ENCODE results near the gene DCHS2. TPM values are rescaled to one million over a fixed set of nuclear protein-coding genes. Genes with fewer than 3 reads are reported as not detected.

Gene DCHS2
- total and polyA plus RNA-seq, 5 donors from 2014 or later: not detected

DNA sequence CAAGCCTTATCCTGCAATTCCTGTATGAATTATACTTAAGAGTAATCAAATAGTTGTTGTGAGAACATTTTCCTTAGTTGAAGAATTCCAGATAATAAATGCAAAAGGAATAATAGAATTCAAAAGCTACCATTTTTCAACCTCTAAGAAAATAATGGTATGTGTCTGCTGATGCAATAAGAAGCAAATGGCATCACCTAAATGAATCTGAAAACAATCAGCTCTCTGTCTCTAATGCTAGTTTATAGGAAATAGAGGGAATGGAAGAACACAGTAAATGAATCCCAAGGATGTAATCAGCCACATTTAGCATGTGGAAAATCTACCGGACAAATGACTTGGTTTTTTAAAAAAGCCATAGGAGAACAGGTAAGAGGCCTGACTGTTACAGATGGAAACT is 115.1 kb downstream of the DCHS2 start:
- H3K27me3 Mint-ChIP-seq: peaks cover 4% of the 10 kb centered on the region
- Histone ChIP-seq H3K27me3 (ENCODE audit: control insufficient read depth, insufficient read depth, low read length) (no peaks in the 10 kb centered on the region), H3K9me3 (ENCODE audit: control insufficient read depth in 2 of 2, low read length in 2 of 2) (no peaks in the 10 kb centered on the region), H3K4me3 (ENCODE audit: low read depth, low read length) (no peak overlapping the region), H3K27ac (ENCODE audit: insufficient read depth, low read length, poor library complexity, severe bottlenecking) (no peak overlapping the region), H3K4me1 (ENCODE audit: control insufficient read depth, insufficient read depth, low read length, poor library complexity, severe bottlenecking) (no peaks in the 10 kb centered on the region), H3K36me3 (ENCODE audit: control insufficient read depth, insufficient read depth, low read length) (no peaks in the 10 kb centered on the region)
- H3K9me3 Mint-ChIP-seq: peaks cover 0 to 5% (median 0%) of the 10 kb centered on the region in 7 donors
- no peak overlapping the region for H3K27ac Mint-ChIP-seq
- H3K4me1 Mint-ChIP-seq: no peaks in the 10 kb centered on the region
- H3K4me3 Mint-ChIP-seq: no peak overlapping the region
- no peaks in the 10 kb centered on the region for H3K36me3 Mint-ChIP-seq
- ATAC-seq (ENCODE audit: low read depth in 2 of 2): no peak
- DNase-seq: no peak

DNA sequence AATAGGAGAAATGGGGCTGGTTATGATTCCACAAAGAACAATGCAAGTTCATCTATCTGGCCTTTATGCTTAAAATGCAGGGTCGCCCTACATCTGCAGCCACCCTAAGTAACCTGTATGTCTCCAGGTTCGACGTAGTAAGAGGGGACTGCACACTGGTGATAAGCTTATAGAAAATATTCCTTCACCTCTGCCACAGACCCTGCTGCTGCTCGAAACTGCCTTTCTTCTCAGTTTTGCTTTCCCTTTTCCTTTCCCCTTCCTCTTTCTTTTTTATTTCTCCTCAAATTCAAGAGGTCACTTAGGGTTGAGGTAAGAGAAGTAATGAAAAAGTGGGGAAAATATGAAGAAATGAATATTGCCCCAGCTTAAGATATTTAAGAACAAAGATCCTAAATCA is 123.5 kb downstream of the DCHS2 start:
- H3K4me3 Mint-ChIP-seq: no peak overlapping the region
- Histone ChIP-seq H3K27ac (ENCODE audit: insufficient read depth, low read length, poor library complexity, severe bottlenecking) (no peak overlapping the region), H3K4me3 (ENCODE audit: low read depth, low read length) (no peak overlapping the region), H3K9me3 (ENCODE audit: control insufficient read depth in 2 of 2, low read length in 2 of 2) (no peaks in the 10 kb centered on the region), H3K27me3 (ENCODE audit: control insufficient read depth, insufficient read depth, low read length) (no peaks in the 10 kb centered on the region), H3K4me1 (ENCODE audit: control insufficient read depth, insufficient read depth, low read length, poor library complexity, severe bottlenecking) (no peaks in the 10 kb centered on the region), H3K36me3 (ENCODE audit: control insufficient read depth, insufficient read depth, low read length) (no peaks in the 10 kb centered on the region)
- H3K27me3 Mint-ChIP-seq: peaks cover 4% of the 10 kb centered on the region
- ATAC-seq (ENCODE audit: low read depth in 2 of 2) (no peak), DNase-seq (no peak)
- no peaks in the 10 kb centered on the region for H3K36me3 Mint-ChIP-seq
- peak overlapping the region in 1 of 3 donors; percentile 9 for H3K27ac Mint-ChIP-seq
- H3K4me1 Mint-ChIP-seq: peaks cover 0 to 2% (median 0%) of the 10 kb centered on the region in 4 donors
- peaks cover 0 to 2% (median 0%) of the 10 kb centered on the region in 7 donors for H3K9me3 Mint-ChIP-seq

DNA sequence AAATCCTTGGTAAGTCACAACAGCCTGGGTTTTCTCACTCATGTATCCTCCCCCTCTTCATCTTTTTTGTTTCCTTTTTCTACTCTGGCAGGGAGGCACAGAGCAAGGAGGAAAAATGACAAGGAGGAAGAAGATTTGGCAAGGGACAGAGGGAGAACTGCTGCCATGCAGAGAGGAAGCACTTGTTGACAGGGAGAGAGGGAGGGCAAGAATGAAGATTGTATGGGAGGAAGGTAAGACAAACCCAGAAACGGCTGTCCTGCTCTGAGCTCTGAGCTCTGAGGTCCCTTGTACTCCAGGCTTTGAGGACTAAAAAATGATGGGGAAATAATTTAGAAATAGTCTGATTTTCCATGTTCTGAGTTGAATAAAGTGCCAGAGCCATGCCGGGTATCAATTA is 123.9 kb downstream of the DCHS2 start:
- Histone ChIP-seq H3K27ac (ENCODE audit: insufficient read depth, low read length, poor library complexity, severe bottlenecking) (no peak overlapping the region), H3K36me3 (ENCODE audit: control insufficient read depth, insufficient read depth, low read length) (no peaks in the 10 kb centered on the region), H3K4me3 (ENCODE audit: low read depth, low read length) (no peak overlapping the region), H3K27me3 (ENCODE audit: control insufficient read depth, insufficient read depth, low read length) (no peaks in the 10 kb centered on the region), H3K4me1 (ENCODE audit: control insufficient read depth, insufficient read depth, low read length, poor library complexity, severe bottlenecking) (no peaks in the 10 kb centered on the region), H3K9me3 (ENCODE audit: control insufficient read depth in 2 of 2, low read length in 2 of 2) (no peaks in the 10 kb centered on the region)
- no peak for ATAC-seq (ENCODE audit: low read depth in 2 of 2)
- no peaks in the 10 kb centered on the region for H3K36me3 Mint-ChIP-seq
- H3K27me3 Mint-ChIP-seq: peaks cover 6% of the 10 kb centered on the region
- no peak overlapping the region for H3K4me3 Mint-ChIP-seq
- peaks cover 0 to 2% (median 0%) of the 10 kb centered on the region in 4 donors for H3K4me1 Mint-ChIP-seq
- no peak for DNase-seq
- peak overlapping the region in 1 of 3 donors; percentile 9 for H3K27ac Mint-ChIP-seq
- peaks cover 0 to 2% (median 0%) of the 10 kb centered on the region in 7 donors for H3K9me3 Mint-ChIP-seq

DNA sequence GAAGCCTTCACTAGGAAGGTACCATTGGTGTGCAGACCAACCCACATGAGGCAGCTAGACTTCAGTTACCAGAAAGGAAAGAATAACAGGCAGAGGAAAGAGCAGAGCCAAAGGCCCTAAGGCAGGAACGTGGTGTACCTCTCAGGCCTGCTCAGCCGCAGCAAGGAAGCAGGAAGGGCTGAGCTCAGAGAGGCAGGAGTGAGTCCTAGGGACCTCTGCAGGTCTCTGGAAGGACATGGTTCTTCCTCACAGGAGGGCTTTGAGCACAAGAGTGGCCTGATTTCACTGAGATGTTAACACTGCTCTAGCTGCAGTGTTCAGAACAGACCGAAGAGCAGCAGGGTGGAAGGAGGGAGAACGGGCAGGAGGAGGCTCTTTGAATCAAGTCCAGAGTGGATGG is 124.6 kb downstream of the DCHS2 start:
- H3K4me3 ChIP-seq (ENCODE audit: low read depth, low read length): no peak overlapping the region
- DNase-seq (no peak), ATAC-seq (ENCODE audit: low read depth in 2 of 2) (no peak)
- Mint-ChIP-seq H3K27me3 (peaks cover 13% of the 10 kb centered on the region), H3K9me3 (peaks cover 0 to 2% (median 0%) of the 10 kb centered on the region in 7 donors), H3K27ac (no peak overlapping the region), H3K4me1 (peaks cover 0 to 3% (median 0%) of the 10 kb centered on the region in 4 donors), H3K36me3 (no peaks in the 10 kb centered on the region), H3K4me3 (no peak overlapping the region)
- no peaks in the 10 kb centered on the region for H3K4me1 ChIP-seq (ENCODE audit: control insufficient read depth, insufficient read depth, low read length, poor library complexity, severe bottlenecking)
- no peak overlapping the region for H3K27ac ChIP-seq (ENCODE audit: insufficient read depth, low read length, poor library complexity, severe bottlenecking)
- no peaks in the 10 kb centered on the region for H3K27me3 ChIP-seq (ENCODE audit: control insufficient read depth, insufficient read depth, low read length)
- H3K36me3 ChIP-seq (ENCODE audit: control insufficient read depth, insufficient read depth, low read length): no peaks in the 10 kb centered on the region
- H3K9me3 ChIP-seq (ENCODE audit: control insufficient read depth in 2 of 2, low read length in 2 of 2): no peaks in the 10 kb centered on the region

DNA sequence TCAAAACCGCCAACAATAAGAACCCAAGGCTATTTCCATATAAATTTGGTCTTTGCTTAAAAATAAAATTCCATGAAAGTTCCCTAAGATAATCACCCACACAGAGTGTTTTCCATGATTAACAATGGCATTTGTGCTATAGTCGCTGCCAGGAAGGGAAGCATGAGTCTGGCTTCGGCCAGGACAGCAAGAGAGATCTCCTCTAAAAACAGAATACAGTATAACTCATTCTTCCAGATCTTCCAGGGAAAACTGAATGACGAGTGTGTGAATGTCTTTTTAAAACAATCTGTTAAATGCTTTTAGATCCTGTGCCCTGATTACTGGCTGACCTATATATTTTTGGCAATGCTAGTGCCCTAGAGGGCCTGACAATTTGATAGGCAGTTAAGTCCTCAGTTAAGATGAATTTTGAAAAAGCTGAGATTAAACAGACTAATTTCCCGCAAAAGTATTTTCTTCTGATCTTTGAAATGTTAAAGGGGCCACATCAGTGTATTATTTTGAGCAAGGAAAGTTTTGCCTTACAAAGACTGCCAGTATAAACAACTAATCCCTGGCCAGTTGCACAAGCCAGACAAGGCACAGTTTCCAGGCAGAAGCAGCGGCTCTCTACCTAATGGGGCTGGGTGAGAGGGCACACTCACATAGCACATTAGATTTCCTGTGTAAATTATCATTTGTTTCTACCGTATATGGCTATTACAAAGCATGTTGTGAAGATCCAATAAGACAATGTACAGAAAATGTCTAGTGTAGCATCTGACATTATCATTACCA is 127.3 kb downstream of the DCHS2 start:
- Mint-ChIP-seq H3K27ac (no peak overlapping the region), H3K4me3 (no peak overlapping the region), H3K9me3 (no peaks in the 10 kb centered on the region), H3K27me3 (peaks cover 14% of the 10 kb centered on the region), H3K4me1 (peaks cover 0 to 12% (median 0%) of the 10 kb centered on the region in 4 donors), H3K36me3 (no peaks in the 10 kb centered on the region)
- Histone ChIP-seq H3K36me3 (ENCODE audit: control insufficient read depth, insufficient read depth, low read length) (no peaks in the 10 kb centered on the region), H3K9me3 (ENCODE audit: control insufficient read depth in 2 of 2, low read length in 2 of 2) (no peaks in the 10 kb centered on the region), H3K27me3 (ENCODE audit: control insufficient read depth, insufficient read depth, low read length) (no peaks in the 10 kb centered on the region), H3K4me3 (ENCODE audit: low read depth, low read length) (no peak overlapping the region), H3K4me1 (ENCODE audit: control insufficient read depth, insufficient read depth, low read length, poor library complexity, severe bottlenecking) (no peaks in the 10 kb centered on the region), H3K27ac (ENCODE audit: insufficient read depth, low read length, poor library complexity, severe bottlenecking) (no peak overlapping the region)
- DNase-seq (no peak), ATAC-seq (ENCODE audit: low read depth in 2 of 2) (no peak)

DNA sequence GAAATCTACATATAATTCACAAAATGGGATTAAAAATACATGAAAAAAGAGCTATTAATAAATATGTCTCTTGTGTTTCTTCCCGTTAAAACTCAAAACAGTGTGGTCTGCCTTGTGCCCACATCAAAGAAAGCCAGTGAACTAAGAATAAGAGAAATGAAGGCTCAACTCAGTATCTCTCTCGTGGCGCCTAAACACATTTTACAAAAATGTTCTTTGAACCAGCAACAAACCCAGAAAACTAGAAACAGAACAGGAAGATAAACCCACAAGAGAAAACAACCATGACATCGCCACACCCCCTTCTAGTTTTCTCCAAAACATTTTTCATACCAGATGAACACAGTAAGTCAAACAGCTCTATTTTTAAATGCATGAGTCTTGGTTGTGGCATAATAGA is 130.1 kb downstream of the DCHS2 start:
- Mint-ChIP-seq H3K4me3 (no peak overlapping the region), H3K27me3 (peaks cover 14% of the 10 kb centered on the region), H3K27ac (peak overlapping the region in 1 of 3 donors; percentile 12), H3K9me3 (no peaks in the 10 kb centered on the region), H3K36me3 (no peaks in the 10 kb centered on the region), H3K4me1 (peaks cover 0 to 10% (median 0%) of the 10 kb centered on the region in 4 donors)
- H3K27ac ChIP-seq (ENCODE audit: insufficient read depth, low read length, poor library complexity, severe bottlenecking): no peak overlapping the region
- no peaks in the 10 kb centered on the region for H3K36me3 ChIP-seq (ENCODE audit: control insufficient read depth, insufficient read depth, low read length)
- peak in 1 of 3 donors; percentile 5 for DNase-seq
- no peaks in the 10 kb centered on the region for H3K9me3 ChIP-seq (ENCODE audit: control insufficient read depth in 2 of 2, low read length in 2 of 2)
- ATAC-seq (ENCODE audit: low read depth in 2 of 2): no peak
- H3K4me3 ChIP-seq (ENCODE audit: low read depth, low read length): no peak overlapping the region
- H3K4me1 ChIP-seq (ENCODE audit: control insufficient read depth, insufficient read depth, low read length, poor library complexity, severe bottlenecking): no peaks in the 10 kb centered on the region
- H3K27me3 ChIP-seq (ENCODE audit: control insufficient read depth, insufficient read depth, low read length): no peaks in the 10 kb centered on the region

DNA sequence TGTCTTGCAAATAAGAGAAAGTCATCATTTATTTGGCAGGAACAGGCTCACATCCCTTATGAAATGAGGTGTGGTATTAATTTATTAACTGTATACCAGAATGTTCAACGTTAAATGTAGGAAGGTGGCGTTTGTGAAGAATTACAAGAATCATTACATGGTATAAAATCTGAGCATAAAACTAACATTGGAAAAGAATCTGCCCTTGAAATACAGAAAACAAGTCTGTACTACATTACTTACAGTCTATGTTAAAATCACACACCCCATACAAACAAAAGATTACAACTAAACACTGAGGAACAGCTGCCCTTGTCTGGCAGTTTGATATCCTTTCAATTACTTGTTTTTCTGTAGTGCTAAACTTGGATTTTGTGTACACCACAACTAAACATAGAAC is 131.1 kb downstream of the DCHS2 start:
- peaks cover 0 to 10% (median 0%) of the 10 kb centered on the region in 4 donors for H3K4me1 Mint-ChIP-seq
- H3K4me3 ChIP-seq (ENCODE audit: low read depth, low read length): no peak overlapping the region
- H3K9me3 Mint-ChIP-seq: no peaks in the 10 kb centered on the region
- no peaks in the 10 kb centered on the region for H3K4me1 ChIP-seq (ENCODE audit: control insufficient read depth, insufficient read depth, low read length, poor library complexity, severe bottlenecking)
- H3K36me3 ChIP-seq (ENCODE audit: control insufficient read depth, insufficient read depth, low read length): no peaks in the 10 kb centered on the region
- H3K9me3 ChIP-seq (ENCODE audit: control insufficient read depth in 2 of 2, low read length in 2 of 2): no peaks in the 10 kb centered on the region
- no peaks in the 10 kb centered on the region for H3K27me3 ChIP-seq (ENCODE audit: control insufficient read depth, insufficient read depth, low read length)
- H3K27ac Mint-ChIP-seq: no peak overlapping the region
- ATAC-seq (ENCODE audit: low read depth in 2 of 2) (no peak), DNase-seq (no peak)
- H3K36me3 Mint-ChIP-seq: no peaks in the 10 kb centered on the region
- H3K27ac ChIP-seq (ENCODE audit: insufficient read depth, low read length, poor library complexity, severe bottlenecking): no peak overlapping the region
- H3K27me3 Mint-ChIP-seq: peaks cover 10% of the 10 kb centered on the region
- H3K4me3 Mint-ChIP-seq: no peak overlapping the region

DNA sequence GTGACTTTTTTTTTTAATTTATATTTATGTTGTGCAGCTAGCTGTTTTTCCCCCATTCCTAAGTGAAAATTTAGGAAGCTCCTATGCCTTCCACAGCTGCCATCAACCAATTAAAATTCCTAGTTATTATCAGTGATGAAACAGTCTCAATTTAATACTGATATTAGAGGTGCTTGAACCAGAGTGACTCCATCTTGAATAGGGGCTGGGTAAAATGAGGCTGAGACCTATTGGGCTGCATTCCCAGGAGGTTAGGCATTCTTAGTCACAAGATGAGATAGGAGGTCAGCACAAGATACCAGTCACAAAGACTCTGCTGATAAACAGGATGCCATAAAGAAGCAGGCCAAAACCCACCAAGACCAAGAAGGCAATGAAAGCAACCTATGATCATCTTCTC is 136.7 kb downstream of the DCHS2 start:
- no peaks in the 10 kb centered on the region for H3K4me1 Mint-ChIP-seq
- no peaks in the 10 kb centered on the region for H3K36me3 Mint-ChIP-seq
- H3K27me3 Mint-ChIP-seq: no peaks in the 10 kb centered on the region
- H3K27ac Mint-ChIP-seq: no peak overlapping the region
- no peak for DNase-seq
- H3K9me3 Mint-ChIP-seq: peaks cover 0 to 2% (median 0%) of the 10 kb centered on the region in 7 donors
- Histone ChIP-seq H3K4me1 (ENCODE audit: control insufficient read depth, insufficient read depth, low read length, poor library complexity, severe bottlenecking) (no peaks in the 10 kb centered on the region), H3K36me3 (ENCODE audit: control insufficient read depth, insufficient read depth, low read length) (no peaks in the 10 kb centered on the region), H3K4me3 (ENCODE audit: low read depth, low read length) (no peak overlapping the region), H3K9me3 (ENCODE audit: control insufficient read depth in 2 of 2, low read length in 2 of 2) (no peaks in the 10 kb centered on the region), H3K27ac (ENCODE audit: insufficient read depth, low read length, poor library complexity, severe bottlenecking) (no peak overlapping the region), H3K27me3 (ENCODE audit: control insufficient read depth, insufficient read depth, low read length) (no peaks in the 10 kb centered on the region)
- ATAC-seq (ENCODE audit: low read depth in 2 of 2): no peak
- no peak overlapping the region for H3K4me3 Mint-ChIP-seq
